ENCODE data around the gene NIPAL3. TPM values are rescaled to one million over a fixed set of nuclear protein-coding genes. Genes with fewer than 3 reads are reported as not detected.

The NIPAL3 gene
- total RNA-seq, 1 donor from 2014 or later, result 45.0 TPM

DNA sequence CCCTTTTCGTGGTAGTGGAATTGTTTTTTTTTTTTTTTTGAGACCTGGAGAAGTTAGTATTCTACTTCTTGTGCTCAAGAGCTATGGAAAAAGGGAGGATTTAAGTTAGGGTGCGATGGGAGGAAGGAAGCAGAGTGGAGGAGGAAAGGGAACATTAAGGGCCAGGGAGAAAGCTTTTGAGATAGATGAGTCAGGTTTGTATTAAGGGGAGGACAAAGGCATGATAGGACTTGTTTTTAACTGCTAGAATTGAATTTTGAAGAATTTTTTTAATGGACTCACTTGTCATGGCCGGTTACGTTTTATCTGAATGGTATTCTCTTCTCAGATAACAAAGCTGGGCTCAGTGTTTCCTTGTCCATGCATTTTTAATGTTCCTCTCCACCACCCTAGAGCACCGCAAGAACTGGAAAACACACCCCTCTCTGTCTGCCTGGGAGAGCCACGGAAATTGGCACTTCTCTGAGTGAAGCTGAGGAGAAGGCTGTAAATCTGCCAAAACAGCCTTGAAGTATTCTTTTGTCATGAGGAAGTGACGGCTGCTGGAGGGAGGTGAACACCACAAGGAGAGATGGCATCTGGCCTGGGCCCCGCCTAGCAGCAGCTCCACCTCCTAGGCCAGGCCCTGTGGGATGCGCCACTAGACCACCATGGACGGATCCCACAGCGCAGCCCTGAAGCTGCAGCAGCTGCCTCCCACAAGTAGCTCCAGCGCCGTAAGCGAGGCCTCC is 3.5 kb downstream of the NIPAL3 start:
- Histone ChIP-seq H3K4me3 (ENCODE audit: low read depth, low read length) (no peak overlapping the region), H3K36me3 (ENCODE audit: control insufficient read depth, insufficient read depth, low read length) (no peaks in the 10 kb centered on the region), H3K27me3 (ENCODE audit: control insufficient read depth, insufficient read depth, low read length) (no peaks in the 10 kb centered on the region)
- DNase-seq (ENCODE audit: low read depth), result no peak
- no peak for TF ChIP-seq CTCF (IDR thresholded peaks at IDR 0.05; ENCODE audit: insufficient read depth, low read length, poor library complexity, severe bottlenecking)

GRCh38 chr1:24420547-24420946 is 4.9 kb downstream of the NIPAL3 start:
- no peak for DNase-seq (ENCODE audit: low read depth)
- no peak overlapping the region for H3K4me3 ChIP-seq (ENCODE audit: low read depth, low read length)
- H3K27me3 ChIP-seq (ENCODE audit: control insufficient read depth, insufficient read depth, low read length), result no peaks in the 10 kb centered on the region
- TF ChIP-seq CTCF (IDR thresholded peaks at IDR 0.05; ENCODE audit: insufficient read depth, low read length, poor library complexity, severe bottlenecking), result no peak
- H3K36me3 ChIP-seq (ENCODE audit: control insufficient read depth, insufficient read depth, low read length), result no peaks in the 10 kb centered on the region

DNA sequence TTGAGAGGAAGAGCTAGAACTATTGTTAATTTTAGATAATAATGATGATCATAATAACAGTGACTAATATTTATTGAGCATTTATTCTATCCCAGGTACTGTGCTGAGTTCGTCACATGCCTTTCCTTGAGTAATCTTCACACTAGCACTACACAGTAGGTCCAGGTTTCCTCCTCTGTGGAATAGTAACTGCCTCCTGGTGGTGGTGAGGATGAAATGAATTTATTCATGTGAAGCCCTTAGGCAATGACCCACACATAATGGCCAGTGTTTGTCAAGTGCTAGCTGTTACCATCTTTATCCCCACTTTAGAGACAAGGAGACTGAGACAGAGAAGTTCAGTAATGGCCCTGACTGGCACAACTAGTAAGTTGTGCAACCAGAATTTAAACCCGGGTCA is 5.9 kb downstream of the NIPAL3 start:
- Histone ChIP-seq H3K36me3 (ENCODE audit: control insufficient read depth, insufficient read depth, low read length) (no peaks in the 10 kb centered on the region), H3K4me3 (ENCODE audit: low read depth, low read length) (no peak overlapping the region), H3K27me3 (ENCODE audit: control insufficient read depth, insufficient read depth, low read length) (no peaks in the 10 kb centered on the region)
- no peak for DNase-seq (ENCODE audit: low read depth)
- TF ChIP-seq CTCF (IDR thresholded peaks at IDR 0.05; ENCODE audit: insufficient read depth, low read length, poor library complexity, severe bottlenecking), result no peak

DNA sequence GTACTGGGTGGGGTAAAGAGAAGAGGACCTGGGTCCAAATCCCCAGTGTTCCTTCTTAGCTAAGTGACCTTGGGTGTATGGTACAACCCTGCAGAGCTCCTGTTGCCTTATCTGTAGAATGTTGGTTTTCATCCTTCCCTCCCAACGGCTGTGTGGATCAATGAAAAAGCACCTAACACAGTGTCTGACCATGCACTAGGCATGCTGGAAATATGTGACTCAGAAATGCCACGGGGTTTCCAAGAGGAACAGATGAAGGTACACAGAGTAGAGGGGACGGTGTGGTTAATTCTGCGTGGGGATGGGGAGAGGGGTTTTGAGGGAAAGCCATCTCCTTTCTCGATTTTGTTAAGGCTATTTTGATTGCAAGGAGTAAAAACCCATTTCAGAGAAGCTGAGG is 8.6 kb downstream of the NIPAL3 start:
- no peak for TF ChIP-seq CTCF (IDR thresholded peaks at IDR 0.05; ENCODE audit: insufficient read depth, low read length, poor library complexity, severe bottlenecking)
- H3K27me3 ChIP-seq (ENCODE audit: control insufficient read depth, insufficient read depth, low read length), result no peaks in the 10 kb centered on the region
- no peak for DNase-seq (ENCODE audit: low read depth)
- H3K4me3 ChIP-seq (ENCODE audit: low read depth, low read length), result no peak overlapping the region
- no peaks in the 10 kb centered on the region for H3K36me3 ChIP-seq (ENCODE audit: control insufficient read depth, insufficient read depth, low read length)

- Histone ChIP-seq H3K36me3 (ENCODE audit: control insufficient read depth, insufficient read depth, low read length) (no peaks in the 10 kb centered on the region), H3K27me3 (ENCODE audit: control insufficient read depth, insufficient read depth, low read length) (no peaks in the 10 kb centered on the region), H3K4me3 (ENCODE audit: low read depth, low read length) (no peak overlapping the region)
- no peak for DNase-seq (ENCODE audit: low read depth)
- no peak for TF ChIP-seq CTCF (IDR thresholded peaks at IDR 0.05; ENCODE audit: insufficient read depth, low read length, poor library complexity, severe bottlenecking)
Observed at GRCh38 chr1:24424990-24425389, 9.4 kb downstream of the NIPAL3 start.

DNA sequence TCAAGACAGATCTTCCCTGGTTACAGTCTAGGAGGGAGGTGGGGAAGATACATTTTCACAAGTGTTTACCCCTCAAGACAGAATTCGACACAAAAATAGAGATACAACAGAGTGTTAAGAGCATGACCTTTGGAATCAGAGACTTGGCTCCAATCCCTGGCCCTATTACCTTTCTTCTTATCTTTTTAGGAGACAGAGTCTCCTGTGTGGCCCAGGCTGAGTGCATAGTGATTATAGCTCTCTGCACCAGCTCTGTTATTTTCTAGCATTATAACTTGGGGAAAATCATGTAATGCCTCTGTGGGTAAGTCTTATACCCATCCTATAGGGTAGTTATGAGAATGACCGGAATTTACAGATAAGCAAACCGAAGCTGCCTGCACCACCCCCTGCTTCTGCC is 9.8 kb downstream of the NIPAL3 start:
- no peaks in the 10 kb centered on the region for H3K36me3 ChIP-seq (ENCODE audit: control insufficient read depth, insufficient read depth, low read length)

More for the DNA sequence above, 9.8 kb downstream of the NIPAL3 start:
- TF ChIP-seq CTCF (IDR thresholded peaks at IDR 0.05; ENCODE audit: insufficient read depth, low read length, poor library complexity, severe bottlenecking), result no peak
- Histone ChIP-seq H3K4me3 (ENCODE audit: low read depth, low read length) (no peak overlapping the region), H3K27me3 (ENCODE audit: control insufficient read depth, insufficient read depth, low read length) (no peaks in the 10 kb centered on the region)
- DNase-seq (ENCODE audit: low read depth), result no peak
